H9 (cell line): ENCODE data around the gene CADM1. TPM values are rescaled to one million over a fixed set of nuclear protein-coding genes. Genes with fewer than 3 reads are reported as not detected.

Experiments used
- DNase-seq: peaks from one replicate; pipeline ENCODE4 v3.0.0-alpha.2; 2017
- H2AFZ ChIP-seq: one replicate; pipeline ENCODE4 v1.6.1; 2013; ENCODE audit warnings: mild to moderate bottlenecking, low read length, control low read depth, moderate library complexity
- H2AK5ac ChIP-seq: 2 replicates; pipeline ENCODE4 v1.6.1; 2013; ENCODE audit warnings: low read length, control low read depth, mixed read lengths; ENCODE audit not compliant: insufficient read length
- H2BK120ac ChIP-seq: one replicate; pipeline ENCODE4 v1.6.1; 2013; ENCODE audit warnings: low read depth, mild to moderate bottlenecking, low read length, control low read depth, inconsistent platforms; ENCODE audit not compliant: poor library complexity, severe bottlenecking
- H2BK12ac ChIP-seq: 2 replicates; pipeline ENCODE4 v1.6.1; 2013; ENCODE audit warnings: low read length, control low read depth, mixed read lengths, low read depth; ENCODE audit not compliant: insufficient read length
- H2BK15ac ChIP-seq: 2 replicates; pipeline ENCODE4 v1.6.1; 2013; ENCODE audit warnings: low read depth, low read length, control low read depth
- H2BK20ac ChIP-seq: one replicate; pipeline ENCODE4 v1.6.1; 2013; ENCODE audit warnings: low read depth, mild to moderate bottlenecking, low read length, control low read depth, inconsistent platforms; ENCODE audit not compliant: poor library complexity, severe bottlenecking
- H2BK5ac ChIP-seq: 2 replicates; pipeline ENCODE4 v1.6.1; 2013; ENCODE audit warnings: low read length, control low read depth, mixed read lengths; ENCODE audit not compliant: insufficient read length
- H3K14ac ChIP-seq: 2 replicates; pipeline ENCODE4 v1.6.1; 2013; ENCODE audit warnings: low read length, control low read depth; ENCODE audit not compliant: insufficient read depth
- H3K18ac ChIP-seq: 2 replicates; pipeline ENCODE4 v1.6.1; 2013; ENCODE audit warnings: low read depth, mild to moderate bottlenecking, mixed read lengths, low read length, control low read depth; ENCODE audit not compliant: insufficient read length
- H3K23ac ChIP-seq: 2 replicates; pipeline ENCODE4 v1.6.1; 2013; ENCODE audit warnings: low read length, control low read depth, mixed read lengths, low read depth; ENCODE audit not compliant: insufficient read length
- H3K23me2 ChIP-seq: 2 replicates; pipeline ENCODE4 v1.6.1; 2013; ENCODE audit warnings: low read depth, mild to moderate bottlenecking, mixed read lengths, low read length, control low read depth; ENCODE audit not compliant: insufficient read length, poor library complexity, severe bottlenecking
- H3K27ac ChIP-seq: 2 replicates; pipeline ENCODE4 v1.5.1; 2013; ENCODE audit warnings: low read length, control low read depth, mixed read lengths, low read depth; ENCODE audit not compliant: insufficient read length
- H3K27me3 ChIP-seq: 2 replicates; pipeline ENCODE4 v1.6.1; 2013; ENCODE audit warnings: low read length, control low read depth, inconsistent platforms; ENCODE audit not compliant: insufficient read depth
- H3K4ac ChIP-seq: 2 replicates; pipeline ENCODE4 v1.6.1; 2013; ENCODE audit warnings: low read depth, mild to moderate bottlenecking, control low read depth, inconsistent platforms, low read length, moderate library complexity
- H3K4me1 ChIP-seq: 2 replicates; pipeline ENCODE4 v1.6.1; 2013; ENCODE audit warnings: low read length, control low read depth, inconsistent platforms; ENCODE audit not compliant: insufficient read depth
- H3K4me2 ChIP-seq: 2 replicates; pipeline ENCODE4 v1.6.1; 2013; ENCODE audit warnings: low read length, control low read depth, mixed read lengths; ENCODE audit not compliant: insufficient read length, insufficient read depth
- H3K56ac ChIP-seq: 2 replicates; pipeline ENCODE4 v1.6.1; 2013; ENCODE audit warnings: low read depth, mild to moderate bottlenecking, mixed read lengths, low read length, control low read depth; ENCODE audit not compliant: insufficient read length
- H3K79me1 ChIP-seq: 2 replicates; pipeline ENCODE4 v1.6.1; 2013; ENCODE audit warnings: low read depth, mild to moderate bottlenecking, moderate library complexity, low read length, control low read depth, inconsistent platforms; ENCODE audit not compliant: insufficient read depth, poor library complexity, severe bottlenecking
- H3K79me2 ChIP-seq: 2 replicates; pipeline ENCODE4 v1.6.1; 2013; ENCODE audit warnings: low read length, control low read depth, inconsistent platforms; ENCODE audit not compliant: insufficient read depth
- H3K9ac ChIP-seq: 2 replicates; pipeline ENCODE4 v1.6.1; 2013; ENCODE audit warnings: low read length, control low read depth, mixed read lengths; ENCODE audit not compliant: insufficient read length; ENCODE audit errors: extremely low read depth
- H3K9me3 ChIP-seq: one replicate; pipeline ENCODE4 v1.6.1; 2013; ENCODE audit warnings: low read depth, low read length, inconsistent platforms; ENCODE audit not compliant: control insufficient read depth
- H3T11ph ChIP-seq: one replicate; pipeline ENCODE4 v1.6.1; 2013; ENCODE audit warnings: mild to moderate bottlenecking, low read length, control low read depth, inconsistent platforms
- H4K20me1 ChIP-seq: one replicate; pipeline ENCODE4 v1.6.1; 2013; ENCODE audit not compliant: control insufficient read depth, insufficient read length, insufficient read depth
- H4K5ac ChIP-seq: 2 replicates; pipeline ENCODE4 v1.6.1; 2013; ENCODE audit warnings: low read depth, mild to moderate bottlenecking, mixed read lengths, low read length, control low read depth; ENCODE audit not compliant: insufficient read length
- H4K8ac ChIP-seq: replicated peaks from 2 replicates; pipeline ENCODE4 v1.6.1; 2013; ENCODE audit warnings: low read length, control low read depth, mixed read lengths, low read depth; ENCODE audit not compliant: insufficient read length
- H4K91ac ChIP-seq: 2 replicates; pipeline ENCODE4 v1.6.1; 2013; ENCODE audit warnings: low read depth, mild to moderate bottlenecking, moderate library complexity, mixed read lengths, low read length, control low read depth; ENCODE audit not compliant: insufficient read length
- H3K27ac Mint-ChIP-seq, 3 experiments: 2 replicates in 2 of 3; 3 replicates in 1 of 3; pipeline ENCODE4 v1.8.0; 2020 to 2021; ENCODE audit warnings: mixed read lengths in 3 of 3, mild to moderate bottlenecking in 1 of 3, moderate library complexity in 1 of 3
- H3K27me3 Mint-ChIP-seq: 2 replicates; pipeline ENCODE4 v1.8.0; 2021; ENCODE audit warnings: low read depth, mild to moderate bottlenecking, moderate library complexity, mixed read lengths
- H3K36me3 Mint-ChIP-seq, 3 experiments: 2 replicates in 2 of 3; 3 replicates in 1 of 3; pipeline ENCODE4 v1.8.0; 2020 to 2021; ENCODE audit warnings: low read depth in 3 of 3, mixed read lengths in 3 of 3; ENCODE audit not compliant: insufficient read depth in 1 of 3
- H3K4me1 Mint-ChIP-seq, 2 experiments: 2 replicates each; pipeline ENCODE4 v1.8.0; 2020; ENCODE audit warnings: mixed read lengths in 2 of 2
- H3K4me3 Mint-ChIP-seq, 2 experiments: 2 replicates in 1 of 2; 3 replicates in 1 of 2; pipeline ENCODE4 v1.8.0; 2020 to 2021; ENCODE audit warnings: mild to moderate bottlenecking in 2 of 2, mixed read lengths in 2 of 2, moderate library complexity in 1 of 2
- H3K9me3 Mint-ChIP-seq, 2 experiments: 2 replicates in 1 of 2; 3 replicates in 1 of 2; pipeline ENCODE4 v1.8.0; 2020; ENCODE audit warnings: mild to moderate bottlenecking in 2 of 2, mixed read lengths in 2 of 2, moderate library complexity in 1 of 2
- WGBS: extraction: QIAGEN DNeasy Blood & Tissue Kit; methylation state at CpG from one replicate; pipeline ENCODE4 v1.1.7; 2013; ENCODE audit warnings: missing lambda C conversion rate, low lambda C conversion rate, mixed read lengths; ENCODE audit not compliant: insufficient read length; ENCODE audit errors: extremely low coverage; 5-methylcytosine and 5-hydroxymethylcytosine counted together
- total RNA-seq: library from RNA; stranded (reverse); gene quantifications from 2 replicates; pipeline ENCODE4 v1.2.1, GENCODE V29; 2021
- TF ChIP-seq, protein P1 (sequence below): fragments of 200-600 bp; sonication (generic); conservative IDR thresholded peaks from 3 replicates; pipeline ENCODE4 v1.8.0; 2021; ENCODE audit warnings: antibody characterized with exemption, mild to moderate bottlenecking

Gene CADM1
- total RNA-seq, 1 experiment from 2014 or later, result 11.9 TPM

DNA sequence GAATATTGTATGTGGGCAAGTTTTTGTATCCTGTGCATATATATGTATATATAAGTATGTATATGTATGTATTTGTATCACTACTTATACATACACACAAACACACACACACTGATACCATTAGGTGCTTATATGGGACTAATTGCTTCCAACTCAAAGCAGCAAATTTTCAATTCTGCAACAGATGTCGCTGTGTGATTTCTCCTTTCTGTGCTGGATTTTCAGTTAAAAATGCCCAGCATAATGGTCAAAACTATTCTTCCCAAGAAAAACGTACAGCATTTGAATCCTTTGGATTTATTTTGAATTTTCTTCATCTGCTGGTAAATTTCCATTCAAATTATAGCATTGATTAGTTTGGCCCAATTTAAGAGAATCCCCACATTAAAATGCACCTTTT, 4.3 kb downstream of the CADM1 start:
- no peak overlapping the region for H2BK120ac ChIP-seq
- DNase-seq, result no peak
- no peak overlapping the region for H3K14ac ChIP-seq
- no peak overlapping the region for H3K27ac ChIP-seq
- no peak overlapping the region for H4K91ac ChIP-seq
- H3K9ac ChIP-seq, result no peak overlapping the region
- no CpG with 5 or more reads among the region's 2 CpGs for WGBS
- no peaks in the 10 kb centered on the region for H4K20me1 ChIP-seq
- no peaks in the 10 kb centered on the region for H3K4me1 ChIP-seq
- no peaks in the 10 kb centered on the region for H3K9me3 ChIP-seq
- no peak overlapping the region for H3K23ac ChIP-seq
- Mint-ChIP-seq H3K9me3 (no peaks in the 10 kb centered on the region), H3K4me1 (peaks cover 15 to 23% of the 10 kb centered on the region in 2 experiments), H3K27me3 (peaks cover 34% of the 10 kb centered on the region), H3K36me3 (no peaks in the 10 kb centered on the region), H3K4me3 (no peak overlapping the region), H3K27ac (no peak overlapping the region)
- peaks cover 17% of the 10 kb centered on the region for H3K23me2 ChIP-seq
- H4K5ac ChIP-seq, result no peak overlapping the region
- H2BK20ac ChIP-seq, result no peak overlapping the region
- H3K27me3 ChIP-seq, result peaks cover 21% of the 10 kb centered on the region; the same call in 1 of the 2 replicates
- no peak overlapping the region for H3T11ph ChIP-seq
- H4K8ac ChIP-seq, result no peak overlapping the region
- H3K4ac ChIP-seq, result no peak overlapping the region
- no peak overlapping the region for H3K56ac ChIP-seq
- H3K79me2 ChIP-seq, result no peaks in the 10 kb centered on the region
- H3K18ac ChIP-seq, result no peak overlapping the region
- TF ChIP-seq, protein P1, sequence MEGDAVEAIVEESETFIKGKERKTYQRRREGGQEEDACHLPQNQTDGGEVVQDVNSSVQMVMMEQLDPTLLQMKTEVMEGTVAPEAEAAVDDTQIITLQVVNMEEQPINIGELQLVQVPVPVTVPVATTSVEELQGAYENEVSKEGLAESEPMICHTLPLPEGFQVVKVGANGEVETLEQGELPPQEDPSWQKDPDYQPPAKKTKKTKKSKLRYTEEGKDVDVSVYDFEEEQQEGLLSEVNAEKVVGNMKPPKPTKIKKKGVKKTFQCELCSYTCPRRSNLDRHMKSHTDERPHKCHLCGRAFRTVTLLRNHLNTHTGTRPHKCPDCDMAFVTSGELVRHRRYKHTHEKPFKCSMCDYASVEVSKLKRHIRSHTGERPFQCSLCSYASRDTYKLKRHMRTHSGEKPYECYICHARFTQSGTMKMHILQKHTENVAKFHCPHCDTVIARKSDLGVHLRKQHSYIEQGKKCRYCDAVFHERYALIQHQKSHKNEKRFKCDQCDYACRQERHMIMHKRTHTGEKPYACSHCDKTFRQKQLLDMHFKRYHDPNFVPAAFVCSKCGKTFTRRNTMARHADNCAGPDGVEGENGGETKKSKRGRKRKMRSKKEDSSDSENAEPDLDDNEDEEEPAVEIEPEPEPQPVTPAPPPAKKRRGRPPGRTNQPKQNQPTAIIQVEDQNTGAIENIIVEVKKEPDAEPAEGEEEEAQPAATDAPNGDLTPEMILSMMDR, result no peak
- no peak overlapping the region for H2AFZ ChIP-seq
- no peak overlapping the region for H2AK5ac ChIP-seq
- H3K4me2 ChIP-seq, result no peak overlapping the region
- H3K79me1 ChIP-seq, result no peaks in the 10 kb centered on the region
- H2BK5ac ChIP-seq, result no peak overlapping the region
- no peak overlapping the region for H2BK12ac ChIP-seq
- H2BK15ac ChIP-seq, result no peak overlapping the region
